Measurements from ENCODE around the gene MTAP.

DNA sequence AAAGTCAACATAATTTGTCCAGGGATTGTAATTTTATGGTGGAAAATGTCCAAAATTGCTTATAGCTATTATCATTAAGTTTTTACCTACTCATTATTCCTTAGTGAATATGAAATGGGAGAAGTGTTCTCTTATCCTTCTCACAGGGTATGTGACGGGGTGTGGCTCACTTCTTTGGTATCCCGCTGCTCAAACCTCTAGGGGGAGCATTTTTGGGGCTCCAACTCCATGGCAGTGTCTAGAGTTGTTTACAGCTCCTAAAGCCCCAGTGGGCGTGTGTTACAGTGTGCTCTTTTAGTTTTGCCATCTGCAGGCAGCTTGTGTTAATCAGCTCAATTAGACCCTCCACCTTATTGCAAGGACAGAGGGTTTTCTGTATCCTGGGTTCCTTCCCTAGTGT is 102.3 kb downstream of the MTAP start:
- TF ChIP-seq, protein P1, sequence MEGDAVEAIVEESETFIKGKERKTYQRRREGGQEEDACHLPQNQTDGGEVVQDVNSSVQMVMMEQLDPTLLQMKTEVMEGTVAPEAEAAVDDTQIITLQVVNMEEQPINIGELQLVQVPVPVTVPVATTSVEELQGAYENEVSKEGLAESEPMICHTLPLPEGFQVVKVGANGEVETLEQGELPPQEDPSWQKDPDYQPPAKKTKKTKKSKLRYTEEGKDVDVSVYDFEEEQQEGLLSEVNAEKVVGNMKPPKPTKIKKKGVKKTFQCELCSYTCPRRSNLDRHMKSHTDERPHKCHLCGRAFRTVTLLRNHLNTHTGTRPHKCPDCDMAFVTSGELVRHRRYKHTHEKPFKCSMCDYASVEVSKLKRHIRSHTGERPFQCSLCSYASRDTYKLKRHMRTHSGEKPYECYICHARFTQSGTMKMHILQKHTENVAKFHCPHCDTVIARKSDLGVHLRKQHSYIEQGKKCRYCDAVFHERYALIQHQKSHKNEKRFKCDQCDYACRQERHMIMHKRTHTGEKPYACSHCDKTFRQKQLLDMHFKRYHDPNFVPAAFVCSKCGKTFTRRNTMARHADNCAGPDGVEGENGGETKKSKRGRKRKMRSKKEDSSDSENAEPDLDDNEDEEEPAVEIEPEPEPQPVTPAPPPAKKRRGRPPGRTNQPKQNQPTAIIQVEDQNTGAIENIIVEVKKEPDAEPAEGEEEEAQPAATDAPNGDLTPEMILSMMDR (conservative IDR thresholded peaks at IDR 0.05), result no peak
- TF ChIP-seq EZH2 (IDR thresholded peaks at IDR 0.05; ENCODE audit: low read depth), result no peak
